NCI-H345 treated with DMSO at 0.1 percent for 48 hours (cell line): ENCODE data around the gene UNC93A.

ENCODE experiments used
- DNase-seq: peaks from one replicate; lab custom pipeline; 2025; ENCODE audit not compliant: unreplicated experiment; lab: John Stamatoyannopoulos, UW

The UNC93A gene

DNA sequence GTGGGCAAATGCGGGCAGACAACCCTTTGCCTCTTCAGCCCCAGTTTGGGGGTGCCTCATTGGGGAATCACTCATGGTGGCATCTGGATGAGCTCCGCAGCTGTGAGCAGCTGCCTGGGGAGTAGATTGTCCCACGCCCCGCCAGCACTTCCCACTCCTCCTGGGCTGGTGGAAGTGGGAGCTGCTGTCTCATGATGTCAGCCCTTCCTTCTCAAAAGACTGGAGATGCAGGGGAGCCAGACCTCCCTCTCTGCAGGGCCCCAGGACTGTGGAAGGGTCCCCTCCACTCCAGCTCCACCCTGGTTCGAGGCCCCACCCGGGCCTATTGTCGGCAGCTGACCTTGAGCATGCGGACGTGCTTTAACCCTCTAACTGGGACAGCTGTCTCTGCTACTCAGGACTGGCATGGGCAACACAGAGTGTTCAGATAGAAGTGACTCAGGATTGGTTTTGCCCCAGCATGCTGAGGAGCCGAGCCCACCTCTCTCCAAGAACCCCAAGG, 2.0 kb downstream of the UNC93A start:
- DNase-seq, result no peak

DNA sequence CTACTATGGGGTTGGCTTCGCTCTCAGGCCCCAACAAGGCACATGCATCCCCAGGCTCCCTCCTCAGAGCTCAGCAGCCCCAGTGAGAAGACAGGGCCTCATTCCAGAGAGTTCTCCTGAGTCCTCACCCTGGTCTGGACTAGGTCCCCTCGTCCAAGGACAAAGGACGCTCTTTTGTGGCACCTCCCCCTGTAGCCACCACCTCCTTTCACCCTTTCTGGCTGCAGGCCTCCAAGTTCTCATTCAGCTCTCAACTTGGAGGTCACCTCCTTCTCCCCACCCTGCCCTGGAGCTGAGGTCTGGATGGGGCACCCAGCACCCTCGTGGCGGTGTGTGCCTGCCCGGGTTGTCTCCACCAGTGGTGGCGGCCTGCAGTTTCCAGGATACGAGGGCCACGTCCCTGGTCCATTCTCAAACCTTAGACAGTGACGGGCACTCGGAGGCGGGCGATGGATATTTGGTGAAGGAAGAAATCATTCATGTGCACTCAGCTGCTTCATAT, 2.5 kb downstream of the UNC93A start:
- no peak for DNase-seq

DNA sequence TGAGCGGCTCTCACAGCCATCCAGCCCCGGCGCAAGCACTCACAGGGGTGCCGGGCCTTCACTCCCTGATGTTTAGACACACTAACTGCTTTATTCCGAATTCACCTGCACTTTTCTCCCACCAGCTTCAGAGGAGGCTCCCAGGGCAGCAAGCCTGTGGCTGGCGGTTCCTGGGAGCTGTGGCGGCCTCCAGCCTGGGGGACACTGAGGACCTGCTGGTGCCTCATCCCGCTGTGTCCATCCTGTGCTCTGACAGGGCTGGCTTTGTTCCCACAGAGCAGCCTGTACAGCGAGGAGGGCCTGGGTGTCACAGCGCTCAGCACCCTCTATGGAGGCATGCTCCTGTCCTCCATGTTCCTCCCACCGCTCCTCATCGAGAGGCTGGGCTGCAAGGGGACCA, 3.1 kb downstream of the UNC93A start:
- no peak for DNase-seq

DNA sequence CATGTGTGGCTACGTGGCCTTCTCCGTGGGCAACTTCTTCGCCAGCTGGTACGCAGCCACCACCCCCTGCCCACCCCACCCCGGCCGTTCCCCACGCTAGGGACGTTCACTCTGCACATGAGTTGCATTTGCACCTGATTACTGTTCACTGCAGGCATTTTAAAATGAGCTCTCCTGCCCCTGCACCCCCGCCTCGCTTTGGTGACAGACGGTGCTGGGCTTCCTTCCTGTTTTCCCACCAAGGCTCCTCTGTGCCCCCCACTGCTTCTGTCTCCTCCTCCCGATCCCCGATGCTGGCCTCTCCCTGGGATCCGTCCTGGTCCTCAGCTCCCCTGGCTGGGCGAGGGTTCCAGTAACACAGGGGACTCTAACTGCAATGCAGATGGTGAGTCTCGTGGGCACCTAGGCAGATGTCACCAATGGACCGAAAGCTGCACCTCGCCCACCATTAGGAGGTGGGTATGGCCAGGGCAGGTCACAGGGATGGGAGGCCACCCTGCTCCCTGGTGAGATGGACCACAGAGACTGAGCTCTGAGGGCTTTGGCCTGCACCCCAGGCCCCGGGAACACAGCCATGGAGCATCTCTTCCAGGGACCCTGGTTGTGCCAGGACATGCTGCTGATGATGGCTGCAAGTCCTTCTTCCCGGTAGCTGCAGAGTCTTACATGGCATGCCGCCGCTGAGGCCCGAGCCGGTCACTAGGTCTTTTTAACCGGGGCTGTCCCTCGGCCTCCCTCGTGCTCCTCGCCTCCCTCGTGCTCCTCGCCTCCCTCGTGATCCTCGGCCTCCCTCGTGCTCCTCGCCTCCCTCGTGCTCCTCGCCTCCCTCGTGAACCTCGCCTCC, 3.8 kb downstream of the UNC93A start:
- DNase-seq, result no peak

DNA sequence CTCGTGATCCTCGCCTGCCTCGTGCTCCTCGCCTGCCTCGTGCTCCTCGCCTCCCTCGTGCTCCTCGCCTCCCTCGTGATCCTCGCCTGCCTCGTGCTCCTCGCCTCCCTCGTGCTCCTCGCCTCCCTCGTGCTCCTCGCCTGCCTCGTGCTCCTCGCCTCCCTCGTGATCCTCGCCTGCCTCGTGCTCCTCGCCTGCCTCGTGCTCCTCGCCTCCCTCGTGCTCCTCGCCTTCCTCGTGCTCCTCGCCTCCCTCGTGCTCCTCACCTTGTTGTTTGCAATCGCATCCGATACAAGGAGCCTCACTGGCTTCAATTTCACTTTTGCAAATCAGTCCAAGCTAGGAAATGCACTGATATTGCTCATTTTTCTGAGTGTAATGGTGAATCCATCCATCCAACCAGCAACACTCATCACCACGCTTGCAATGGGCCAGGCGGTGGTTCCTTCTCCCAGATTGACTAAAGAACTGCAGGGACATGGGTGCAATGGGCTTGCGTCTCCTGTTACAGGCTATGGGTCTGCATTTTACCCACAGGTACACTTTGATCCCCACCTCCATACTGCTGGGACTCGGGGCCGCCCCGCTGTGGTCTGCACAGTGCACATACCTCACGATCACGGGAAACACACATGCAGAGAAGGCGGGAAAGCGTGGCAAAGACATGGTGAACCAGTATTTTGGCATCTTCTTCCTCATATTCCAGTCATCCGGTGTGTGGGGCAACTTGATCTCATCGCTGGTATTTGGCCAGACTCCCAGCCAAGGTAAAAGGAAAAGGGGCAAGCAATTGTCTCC, 4.6 kb downstream of the UNC93A start:
- DNase-seq, result no peak

DNA sequence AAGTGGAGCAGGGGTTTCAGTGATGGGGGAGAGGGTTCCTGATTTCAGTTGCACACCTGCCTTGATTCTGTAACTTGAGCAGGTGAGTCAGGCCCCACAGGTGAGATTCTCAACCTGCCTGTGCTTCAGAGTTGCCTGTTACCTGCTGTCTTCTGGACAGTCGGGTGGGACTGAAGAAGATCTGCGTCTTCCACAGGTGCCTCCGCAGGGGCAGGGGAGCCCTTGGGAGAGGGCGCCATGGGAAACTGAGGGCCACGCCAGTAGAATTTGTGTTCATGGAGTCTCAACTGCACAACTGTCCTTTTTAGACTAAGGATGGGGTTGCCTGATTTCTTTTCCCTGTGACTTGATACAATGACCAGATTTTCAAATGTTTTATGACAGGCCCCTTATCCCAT, 5.2 kb downstream of the UNC93A start:
- DNase-seq, result no peak

DNA sequence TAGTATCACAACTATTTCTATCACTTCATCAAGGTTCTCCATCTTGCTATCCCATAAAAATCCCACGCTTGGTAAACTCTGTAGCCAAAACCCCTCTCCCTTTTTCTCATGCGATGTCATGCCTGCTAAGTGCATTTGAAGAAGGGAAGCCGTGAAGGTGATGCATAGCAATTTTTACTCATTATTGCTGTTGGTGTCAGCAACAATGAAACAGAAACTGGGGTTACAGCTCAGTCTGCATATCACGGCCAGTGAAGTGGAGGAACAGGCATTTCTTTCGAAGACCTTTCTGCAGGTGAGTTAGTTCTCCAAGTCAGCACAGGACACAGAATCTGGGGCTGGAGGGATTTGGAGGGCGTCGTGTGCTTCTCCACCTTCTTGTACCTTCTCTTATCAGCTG, 5.8 kb downstream of the UNC93A start:
- DNase-seq, result no peak

DNA sequence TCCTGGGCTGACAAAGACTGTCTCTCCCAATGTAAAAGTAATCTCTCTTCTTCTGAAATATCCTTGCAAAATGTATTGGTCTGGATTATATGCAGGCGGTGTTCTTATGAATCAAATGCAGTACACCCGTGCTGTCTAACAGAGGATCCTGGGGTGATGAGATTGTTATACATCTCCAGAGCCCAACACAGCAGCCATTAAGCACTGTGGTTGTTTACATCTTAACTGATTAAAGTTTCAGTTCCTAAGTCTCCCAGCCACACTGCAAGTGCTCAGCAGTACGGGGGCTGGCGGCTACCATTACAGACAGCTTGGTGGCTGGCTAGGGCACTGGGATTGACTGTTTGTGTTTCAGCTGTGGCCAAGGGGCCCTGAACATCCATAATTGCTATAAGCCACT, 7.0 kb downstream of the UNC93A start:
- no peak for DNase-seq

DNA sequence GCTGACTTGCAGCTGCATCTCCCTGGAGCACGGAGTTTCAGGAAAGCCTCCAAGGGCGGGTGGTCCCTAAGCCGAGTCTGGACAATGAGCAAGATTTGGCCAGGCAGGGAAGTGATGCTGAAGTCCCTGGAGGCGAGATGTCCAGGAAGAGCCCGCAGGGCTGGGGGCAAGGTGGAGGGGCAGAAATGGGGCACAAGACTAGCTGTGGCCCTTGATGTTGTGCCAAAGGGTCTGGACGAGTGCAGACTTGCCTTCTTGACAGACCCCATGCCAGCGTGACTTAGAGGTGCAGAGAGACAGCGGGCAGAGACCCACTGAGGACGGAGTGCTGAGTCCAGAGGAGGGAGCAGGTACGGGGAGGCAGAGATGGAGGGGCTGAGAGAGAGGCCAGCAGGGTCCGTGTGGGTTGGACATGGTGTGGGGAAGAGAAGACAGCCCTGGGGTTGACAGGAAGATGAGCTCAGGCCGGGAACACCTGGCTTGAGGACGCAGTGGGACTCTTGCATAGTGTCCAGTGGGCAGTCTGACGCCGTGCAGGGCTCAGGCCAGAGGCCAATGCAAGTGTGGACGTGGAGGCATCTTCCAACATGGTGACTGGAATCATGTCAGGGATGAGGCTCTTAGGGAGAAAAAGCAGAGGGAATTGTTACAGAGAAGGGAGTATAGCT, 8.7 kb downstream of the UNC93A start:
- DNase-seq, result no peak

DNA sequence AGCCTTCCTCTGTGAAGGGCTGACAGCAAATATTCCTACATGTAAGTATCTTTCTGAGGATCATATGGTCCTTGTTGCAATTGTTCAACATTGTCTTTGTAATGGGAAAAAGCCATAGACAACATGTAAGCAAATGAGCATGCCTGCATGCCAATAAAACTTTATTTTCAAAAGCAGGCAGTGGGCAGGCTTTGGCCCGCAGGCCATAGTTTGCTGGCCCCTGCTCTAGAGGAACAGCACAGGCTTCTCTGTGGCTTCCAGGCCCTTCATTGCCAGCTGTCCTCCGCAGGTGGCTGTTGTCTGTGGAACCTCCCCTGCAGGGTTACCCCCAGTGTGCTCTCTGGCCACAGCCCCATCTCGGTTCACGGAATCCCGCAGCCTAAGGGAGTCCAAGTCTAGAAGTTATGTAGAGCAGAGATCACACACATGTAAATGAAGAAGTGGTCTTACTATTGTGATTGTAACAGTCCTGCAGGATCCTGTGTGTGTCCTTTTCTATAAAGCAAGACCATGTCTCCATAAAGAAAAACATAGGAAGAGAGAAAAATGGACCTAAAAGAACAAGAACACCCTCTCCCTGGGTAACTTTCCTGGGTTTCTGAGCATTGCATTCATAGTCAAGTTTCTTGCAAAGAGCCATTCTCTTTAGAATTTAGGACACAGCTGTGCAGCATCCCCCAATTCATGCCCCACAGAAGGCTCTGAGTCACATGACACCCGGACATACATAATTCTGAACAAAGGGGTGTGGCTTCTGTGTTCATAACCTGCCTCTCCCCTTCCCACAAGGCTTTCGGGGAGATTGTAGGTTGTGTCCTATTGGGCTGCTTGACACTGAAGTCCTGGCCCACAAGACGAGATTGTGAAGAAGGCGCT, 10.0 kb downstream of the UNC93A start:
- DNase-seq, result no peak

DNA sequence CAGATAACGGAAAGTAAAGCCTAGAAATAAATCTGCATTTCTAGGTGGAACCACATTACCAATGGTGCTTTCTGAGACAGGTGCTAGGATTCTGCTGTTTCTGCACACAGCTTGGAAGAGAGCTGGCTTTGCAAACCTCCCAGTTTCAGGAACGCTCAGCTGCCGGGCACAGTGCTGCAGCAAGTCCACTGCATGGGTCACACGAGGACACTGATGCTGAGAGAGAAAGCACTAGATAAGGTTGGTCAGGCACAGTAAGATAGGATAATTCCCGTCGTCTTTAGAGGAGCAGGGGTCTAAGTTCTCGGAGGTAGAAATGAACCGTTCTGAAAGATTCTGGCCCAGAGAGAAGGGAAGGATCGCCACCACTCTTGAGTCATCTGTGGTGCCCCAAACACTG, 11.0 kb downstream of the UNC93A start:
- no peak for DNase-seq

DNA sequence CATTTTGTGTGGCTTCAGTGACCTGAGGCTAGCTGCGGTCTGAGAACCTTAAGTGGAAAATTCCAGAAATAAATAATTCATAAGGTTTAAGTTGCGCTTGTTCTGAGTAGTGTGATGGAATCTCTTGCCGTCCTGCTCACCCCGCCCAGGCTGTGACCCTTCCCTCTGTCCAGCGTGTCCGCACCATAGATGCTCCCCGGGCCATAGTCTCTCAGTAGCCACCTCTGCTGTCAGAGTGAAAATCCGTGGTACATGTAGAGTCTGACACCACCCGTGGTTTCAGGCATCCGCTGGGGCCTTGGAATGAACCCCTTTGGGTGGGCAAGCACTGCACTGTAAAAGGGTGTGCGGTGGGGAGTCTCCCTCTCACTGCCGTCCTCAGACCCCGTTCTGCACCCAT, 11.7 kb downstream of the UNC93A start:
- no peak for DNase-seq

DNA sequence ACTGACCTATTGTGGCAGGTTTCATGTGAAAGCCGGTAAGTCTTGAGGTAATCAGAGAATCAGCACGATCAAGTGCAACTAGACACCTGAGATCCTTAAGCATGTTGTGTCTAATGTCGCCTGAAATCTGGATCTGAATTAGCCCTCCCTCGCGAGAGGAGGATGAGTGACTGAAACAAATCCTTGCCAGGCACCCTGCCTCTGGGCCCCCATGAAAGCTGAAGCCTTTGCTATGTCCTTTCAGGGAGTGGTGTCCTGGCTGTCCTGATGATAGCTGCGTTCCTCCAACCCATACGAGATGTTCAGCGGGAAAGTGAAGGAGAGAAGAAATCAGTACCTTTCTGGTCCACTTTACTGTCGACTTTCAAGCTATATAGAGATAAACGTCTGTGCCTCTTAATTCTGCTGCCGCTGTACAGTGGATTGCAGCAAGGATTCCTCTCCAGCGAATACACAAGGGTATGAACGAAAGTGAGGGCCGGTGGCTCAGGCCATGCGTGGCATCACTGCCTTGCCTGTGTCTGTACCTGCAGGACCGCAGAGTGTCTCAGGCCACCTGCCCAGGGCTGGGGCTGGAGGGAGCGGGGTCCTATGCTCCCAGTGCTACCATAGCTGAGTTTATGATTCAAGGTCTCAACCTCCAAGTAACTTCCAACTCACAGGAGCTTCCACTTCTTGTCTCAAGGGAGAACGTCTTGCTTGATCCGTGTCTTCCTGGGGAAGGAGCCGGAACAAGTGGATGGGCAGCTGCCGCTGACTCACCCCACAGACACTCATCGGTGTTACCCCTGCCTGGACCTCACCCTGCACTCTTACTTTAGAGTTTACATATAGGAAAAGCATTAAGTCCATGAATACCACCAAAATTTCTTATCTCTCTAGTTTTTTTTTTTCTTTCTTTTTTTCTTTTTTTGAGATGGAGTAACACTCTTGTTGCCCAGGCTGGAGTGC, 12.8 kb downstream of the UNC93A start:
- DNase-seq, result no peak

DNA sequence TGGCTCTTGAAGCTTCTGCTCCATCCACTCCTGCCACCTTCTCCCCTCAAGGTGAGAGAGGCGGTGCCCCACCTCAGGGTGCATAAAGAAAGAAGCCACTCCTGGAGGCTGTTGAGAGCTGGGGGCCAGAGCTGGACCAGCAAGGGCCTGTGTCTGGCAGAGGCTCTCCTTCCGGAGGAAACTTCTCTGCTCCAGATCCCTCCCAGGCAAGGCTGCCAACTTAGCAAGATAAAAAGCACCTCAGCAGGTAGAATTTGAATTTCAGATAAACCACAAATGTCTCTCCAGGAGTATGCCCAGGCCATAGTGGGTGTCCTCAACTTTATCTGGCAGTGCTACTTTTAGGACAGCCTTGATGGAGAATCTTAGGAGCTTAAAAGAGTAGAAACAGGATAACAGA, 13.8 kb downstream of the UNC93A start:
- DNase-seq, result no peak

DNA sequence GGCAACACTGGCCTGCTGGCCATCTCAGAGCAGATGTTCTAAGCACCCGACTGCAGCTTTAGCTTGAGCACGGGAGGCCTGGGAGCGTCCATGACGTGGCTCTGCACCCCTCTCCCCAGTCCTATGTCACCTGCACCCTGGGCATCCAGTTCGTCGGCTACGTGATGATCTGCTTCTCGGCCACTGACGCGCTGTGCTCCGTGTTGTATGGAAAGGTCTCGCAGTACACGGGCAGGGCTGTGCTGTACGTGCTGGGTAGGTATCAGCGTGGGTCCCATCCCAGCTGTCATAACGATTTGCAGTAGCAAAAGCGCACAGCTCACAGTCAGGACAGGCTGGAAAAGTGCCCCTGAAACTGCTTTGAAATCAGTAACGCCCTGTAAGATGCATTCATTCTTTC, 14.7 kb downstream of the UNC93A start:
- no peak for DNase-seq

DNA sequence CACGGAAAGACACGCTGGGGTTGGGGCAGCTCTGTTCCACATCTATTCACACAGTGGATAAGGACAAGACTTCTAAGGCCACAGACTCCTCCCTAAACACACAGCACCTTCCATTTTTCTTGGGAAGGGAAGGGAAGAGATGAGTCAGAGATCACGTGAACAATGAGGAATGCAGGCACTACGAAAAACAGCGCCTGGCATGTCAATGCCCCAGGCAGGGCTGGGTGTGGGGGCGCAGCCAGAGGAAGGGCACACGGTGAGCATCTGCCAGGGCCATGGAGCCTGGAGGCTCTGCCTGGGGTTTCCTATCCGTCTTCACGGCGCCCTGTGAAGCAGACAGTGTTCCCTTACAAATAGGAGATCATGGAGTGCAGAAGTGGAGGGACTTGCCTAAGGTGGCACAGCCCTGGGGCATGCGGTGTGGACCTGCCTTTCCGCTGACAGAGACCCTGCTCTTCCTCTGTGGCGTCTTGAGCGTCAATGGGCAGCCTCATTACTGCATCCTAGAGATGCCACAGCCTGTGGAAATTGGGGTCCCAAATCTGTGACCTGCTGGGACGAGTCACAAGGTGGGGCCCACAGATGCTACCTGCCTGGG, 15.4 kb downstream of the UNC93A start:
- DNase-seq, result no peak

DNA sequence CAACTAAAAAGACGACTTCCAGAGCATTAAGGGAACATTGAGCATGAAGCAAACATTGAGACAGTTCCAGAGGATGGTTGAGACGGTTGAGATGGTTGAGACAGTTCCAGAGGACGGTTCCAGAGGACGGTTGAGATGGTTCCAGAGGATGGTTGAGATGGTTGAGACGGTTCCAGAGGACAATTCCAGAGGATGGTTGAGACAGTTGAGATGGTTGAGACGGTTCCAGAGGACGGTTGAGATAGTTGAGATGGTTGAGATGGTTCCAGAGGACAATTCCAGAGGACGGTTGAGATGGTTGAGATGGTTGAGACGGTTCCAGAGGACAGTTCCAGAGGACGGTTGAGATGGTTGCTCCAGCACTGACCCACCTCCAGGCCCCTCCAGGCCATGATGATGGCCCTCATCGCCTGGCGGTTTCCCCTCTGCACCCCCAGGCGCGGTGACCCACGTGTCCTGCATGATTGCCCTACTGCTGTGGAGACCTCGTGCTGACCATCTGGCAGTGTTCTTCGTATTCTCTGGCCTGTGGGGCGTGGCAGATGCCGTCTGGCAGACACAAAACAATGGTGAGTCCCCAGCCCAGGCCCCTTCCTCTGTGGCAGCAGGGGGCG, 16.3 kb downstream of the UNC93A start:
- no peak for DNase-seq

DNA sequence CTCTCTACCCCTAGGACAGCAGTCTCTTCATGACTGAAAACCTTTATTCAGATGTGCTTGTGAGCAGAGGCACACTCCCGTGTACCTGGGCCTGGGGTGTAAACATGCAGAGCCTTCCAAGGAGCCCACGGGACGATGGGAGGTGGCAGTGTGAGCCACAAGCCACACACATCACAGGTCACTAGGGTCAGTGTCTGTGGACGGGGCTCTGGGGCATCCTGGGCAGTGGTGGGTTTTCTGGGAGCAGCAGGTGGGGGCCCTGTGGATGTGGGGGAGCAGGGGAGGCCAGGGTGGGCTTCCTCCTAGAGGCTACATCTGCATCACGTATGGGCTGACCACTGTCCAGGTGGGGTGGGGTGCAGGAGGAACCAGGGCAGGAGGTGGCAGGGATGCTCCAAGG, 17.1 kb downstream of the UNC93A start:
- no peak for DNase-seq
